ENCODE measurements around the gene CCNT2.
"Not testable (repeated sequence)": the region's sequence is repeated elsewhere in the genome, so short reads cannot be mapped to it uniquely, and the experiment has no call there.

Gene CCNT2

GRCh38 chr2:134976074-134976702, 57.6 kb downstream of the CCNT2 start:
- DNase-seq = peak; percentile 9

DNA sequence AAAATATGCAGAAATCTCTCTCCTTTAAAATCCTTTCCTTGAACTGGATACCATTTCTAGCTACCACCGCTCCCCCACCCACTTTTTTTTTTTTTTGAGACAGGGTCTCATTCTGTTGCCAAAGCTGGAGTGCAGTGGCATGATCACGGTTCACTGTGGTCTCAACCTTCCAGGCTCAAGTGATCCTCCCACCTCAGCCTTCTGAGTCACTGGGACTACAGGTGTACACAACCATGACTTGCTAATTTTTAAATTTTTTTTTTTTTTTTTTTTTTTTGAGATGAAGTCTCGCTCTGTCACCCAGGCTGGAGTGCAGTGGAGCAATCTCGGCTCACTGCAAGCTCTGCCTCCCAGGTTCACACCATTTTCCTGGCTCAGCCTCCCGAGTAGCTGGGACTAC, 58.5 kb downstream of the CCNT2 start:
- DNase-seq = not testable (repeated sequence)

DNA sequence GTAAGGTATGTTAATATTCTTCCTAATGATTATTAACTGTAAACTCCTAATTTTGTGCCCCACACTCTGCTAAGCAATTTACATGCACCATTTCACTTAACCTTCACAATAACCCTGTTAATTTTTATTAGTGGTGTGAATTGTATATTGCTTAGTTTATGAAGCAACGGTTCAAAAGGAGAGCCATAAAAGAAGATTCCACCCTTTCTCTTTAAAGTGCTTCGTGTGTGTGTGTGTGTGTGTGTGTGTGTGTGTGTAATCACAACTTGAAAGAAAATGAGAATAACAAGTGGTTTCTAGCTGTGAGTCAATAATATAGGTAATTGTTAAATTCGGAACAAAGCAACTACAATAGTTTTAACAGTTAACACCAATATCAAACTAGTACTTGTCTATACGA, 60.6 kb downstream of the CCNT2 start:
- DNase-seq = no peak

GRCh38 chr2:134980639-134981038, 62.0 kb downstream of the CCNT2 start:
- no peak for DNase-seq

- peak; percentile 25 for DNase-seq
Observed at GRCh38 chr2:134982603-134983002, 64.0 kb downstream of the CCNT2 start.

GRCh38 chr2:134985061-134985460, 66.4 kb downstream of the CCNT2 start:
- no peak for DNase-seq

GRCh38 chr2:134988994-134989605, 70.5 kb downstream of the CCNT2 start:
- peak; percentile 19 for DNase-seq

- no peak for DNase-seq
Observed at GRCh38 chr2:134999521-134999920, 80.9 kb downstream of the CCNT2 start.

GRCh38 chr2:135002836-135003235, 84.2 kb downstream of the CCNT2 start:
- no peak for DNase-seq

- DNase-seq = peak; percentile 18
Observed at GRCh38 chr2:135004005-135004746, 85.6 kb downstream of the CCNT2 start.

DNA sequence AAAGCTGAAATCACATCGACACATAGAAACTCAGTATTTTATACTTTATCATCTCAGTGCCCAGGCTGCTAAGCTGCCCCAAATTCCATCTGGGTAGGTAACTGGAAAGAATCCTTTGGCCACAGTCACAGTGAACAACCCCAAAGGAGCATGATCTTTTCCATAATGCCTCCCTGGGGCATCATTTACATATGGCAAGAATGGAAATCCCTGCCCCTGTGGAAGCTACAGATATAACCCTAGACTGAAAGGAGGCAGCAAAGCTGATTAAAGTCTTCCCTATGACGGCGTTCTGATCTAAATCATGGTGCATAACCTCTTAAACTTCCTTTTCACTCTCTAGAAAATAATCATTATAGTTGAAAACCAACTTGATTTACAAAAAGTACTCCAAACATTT, 87.1 kb downstream of the CCNT2 start:
- DNase-seq = no peak

Data from MV-4-11 (cell line).